Measurements from ENCODE around the gene PPP2R5A. TPM values are rescaled to one million over a fixed set of nuclear protein-coding genes. Genes with fewer than 3 reads are reported as not detected.
A peak's percentile ranks its signal among the peaks of the same experiment; 100 is the strongest.

The PPP2R5A gene
- total and polyA plus RNA-seq, 11 donors, result 44.7 to 108 (median 63.5) TPM

GRCh38 chr1:212366901-212367300 is 81.7 kb downstream of the PPP2R5A start:
- no peak overlapping the region for H3K4me3 ChIP-seq
- H3K27ac ChIP-seq, result peak overlapping the region in 2 of 12 donors; percentile 30 to 51
- peaks cover 0 to 23% (median 1%) of the 10 kb centered on the region in 12 donors for H3K4me1 ChIP-seq
- peaks cover 0 to 74% (median 38%) of the 10 kb centered on the region in 9 donors for H3K36me3 ChIP-seq
- intact Hi-C loops (cut with DNase I), result loop anchor here (2.0 to 10.0 kb wide), 12 partner anchors 72 to 682 kb away; partner anchors contain the start of gene PPP2R5A (in 1 of the 10)
- no peaks in the 10 kb centered on the region for H3K27me3 ChIP-seq
- peaks cover 0 to 6% (median 0%) of the 10 kb centered on the region in 12 donors for H3K9me3 ChIP-seq
- no peak for TF ChIP-seq CTCF (IDR thresholded peaks at IDR 0.05)
- TF ChIP-seq POLR2A (IDR thresholded peaks at IDR 0.05), result no peak
- WGBS, 4 donors, result 58 to 67% (median 59%) methylated on average over 5 of the region's 5 CpGs
- peak in 3 of 4 donors; percentile 16 to 26 (median 24) for ATAC-seq
- DNase-seq, result no peak

GRCh38 chr1:212367474-212368072 is 82.4 kb downstream of the PPP2R5A start:
- ATAC-seq (peak in 2 of 4 donors; percentile 21 to 55), DNase-seq (no peak)
- Histone ChIP-seq H3K36me3 (peaks cover 0 to 70% (median 32%) of the 10 kb centered on the region in 9 donors), H3K27ac (peak overlapping the region in 3 of 12 donors; percentile 2 to 51 (median 30)), H3K4me1 (peaks cover 0 to 23% (median 1%) of the 10 kb centered on the region in 12 donors), H3K4me3 (no peak overlapping the region), H3K9me3 (peaks cover 0 to 8% (median 0%) of the 10 kb centered on the region in 12 donors), H3K27me3 (no peaks in the 10 kb centered on the region)
- 44 to 100% (median 69%) methylated on average over 2 of the region's 2 CpGs for WGBS, 4 donors
- no peak for TF ChIP-seq POLR2A (IDR thresholded peaks at IDR 0.05)
- TF ChIP-seq CTCF (IDR thresholded peaks at IDR 0.05), result no peak
- intact Hi-C loops (cut with DNase I), result loop anchor here (1.0 to 10.0 kb wide), 18 partner anchors 73 to 683 kb away; partner anchors contain the start of gene PPP2R5A (in 1 of the 10)

- 69 to 84% (median 82%) methylated on average over 3 of the region's 3 CpGs for WGBS, 4 donors
- Histone ChIP-seq H3K27ac (peak overlapping the region in 1 of 12 donors; percentile 2), H3K9me3 (peaks cover 0 to 13% (median 0%) of the 10 kb centered on the region in 12 donors), H3K4me1 (peaks cover 0 to 23% (median 1%) of the 10 kb centered on the region in 12 donors), H3K36me3 (peaks cover 0 to 70% (median 30%) of the 10 kb centered on the region in 9 donors), H3K27me3 (no peaks in the 10 kb centered on the region), H3K4me3 (no peak overlapping the region)
- TF ChIP-seq POLR2A (IDR thresholded peaks at IDR 0.05), result no peak
- TF ChIP-seq CTCF (IDR thresholded peaks at IDR 0.05), result peak; percentile 76 to 91 (median 83)
- peak in 3 of 5 donors; percentile 33 to 51 (median 35) for DNase-seq
- peak; percentile 45 to 88 (median 84) for ATAC-seq
- intact Hi-C loops (cut with DNase I), result loop anchor here (1.0 to 10.0 kb wide), 17 partner anchors 73 to 683 kb away; partner anchors contain the start of gene PPP2R5A (in 1 of the 10)
These were observed 82.9 kb downstream of the PPP2R5A start for GRCh38 chr1:212368073-212368484.

GRCh38 chr1:212375986-212376385 is 90.8 kb downstream of the PPP2R5A start:
- intact Hi-C loops (cut with DNase I), result loop anchor here in 1 of 10 donors (5.0 kb wide), 1 partner anchor 76 kb away; no protein-coding TSS in a partner anchor
- Histone ChIP-seq H3K27me3 (no peaks in the 10 kb centered on the region), H3K9me3 (peaks cover 0 to 10% (median 0%) of the 10 kb centered on the region in 12 donors), H3K4me1 (no peaks in the 10 kb centered on the region), H3K27ac (no peak overlapping the region), H3K36me3 (peaks cover 0 to 75% (median 25%) of the 10 kb centered on the region in 9 donors), H3K4me3 (no peak overlapping the region)
- TF ChIP-seq POLR2A (IDR thresholded peaks at IDR 0.05), result no peak
- TF ChIP-seq CTCF (IDR thresholded peaks at IDR 0.05), result no peak
- 75 to 94% (median 84%) methylated on average over 5 of the region's 5 CpGs for WGBS, 4 donors
- ATAC-seq (no peak), DNase-seq (no peak)

Measured in heart left ventricle (tissue), 16 donors.